ENCODE results near the gene SIX2.

SIX2 gene

GRCh38 chr2:45000921-45001868 is 8.1 kb downstream of the SIX2 start:
- no peak for DNase-seq

GRCh38 chr2:45000341-45000901 is 8.8 kb downstream of the SIX2 start:
- DNase-seq, result no peak

GRCh38 chr2:44999540-44999939 is 9.7 kb downstream of the SIX2 start:
- DNase-seq, result no peak

DNA sequence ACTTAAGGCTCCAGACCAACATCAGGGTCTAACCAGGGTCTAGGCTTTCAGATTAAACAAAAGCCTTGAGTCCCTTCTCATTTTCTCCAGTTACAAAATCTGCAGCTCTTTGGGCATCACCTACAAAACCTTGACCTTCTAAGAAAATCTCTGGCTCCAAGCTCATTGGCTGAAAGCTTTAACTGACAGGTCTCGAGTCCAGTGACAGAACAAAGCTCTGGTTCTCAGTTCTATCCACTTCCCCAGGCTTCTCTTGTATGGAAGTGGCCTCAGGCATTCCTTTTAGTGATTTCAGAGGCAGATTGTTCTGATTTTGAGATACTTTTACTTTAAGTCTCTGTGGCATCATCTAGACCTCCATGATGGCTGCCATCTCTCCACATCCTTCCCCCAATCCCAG is 11.3 kb downstream of the SIX2 start:
- no peak for DNase-seq

GRCh38 chr2:44996356-44996755 is 12.9 kb downstream of the SIX2 start:
- DNase-seq, result no peak

DNA sequence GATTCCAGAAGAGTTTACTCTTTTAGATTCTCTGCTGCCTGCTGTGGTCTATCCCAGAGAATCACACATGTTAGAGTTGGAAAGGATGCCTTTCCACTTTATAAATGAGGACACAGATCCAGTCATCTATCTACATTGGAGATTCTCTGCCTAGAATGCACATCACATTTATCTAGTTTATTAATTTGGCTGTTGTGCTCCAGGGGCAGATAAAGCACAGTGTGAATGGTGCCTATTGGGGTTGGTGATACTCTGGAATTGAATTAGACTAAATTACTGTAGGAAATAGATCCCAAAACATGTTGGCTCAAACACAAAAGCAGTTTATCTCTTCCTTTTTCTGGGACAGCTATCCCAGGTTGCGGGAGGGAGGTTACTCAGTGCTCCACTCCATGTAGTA is 14.9 kb downstream of the SIX2 start:
- no peak for DNase-seq

- no peak for DNase-seq
Observed at GRCh38 chr2:44989176-44989575, 20.1 kb downstream of the SIX2 start.

DNA sequence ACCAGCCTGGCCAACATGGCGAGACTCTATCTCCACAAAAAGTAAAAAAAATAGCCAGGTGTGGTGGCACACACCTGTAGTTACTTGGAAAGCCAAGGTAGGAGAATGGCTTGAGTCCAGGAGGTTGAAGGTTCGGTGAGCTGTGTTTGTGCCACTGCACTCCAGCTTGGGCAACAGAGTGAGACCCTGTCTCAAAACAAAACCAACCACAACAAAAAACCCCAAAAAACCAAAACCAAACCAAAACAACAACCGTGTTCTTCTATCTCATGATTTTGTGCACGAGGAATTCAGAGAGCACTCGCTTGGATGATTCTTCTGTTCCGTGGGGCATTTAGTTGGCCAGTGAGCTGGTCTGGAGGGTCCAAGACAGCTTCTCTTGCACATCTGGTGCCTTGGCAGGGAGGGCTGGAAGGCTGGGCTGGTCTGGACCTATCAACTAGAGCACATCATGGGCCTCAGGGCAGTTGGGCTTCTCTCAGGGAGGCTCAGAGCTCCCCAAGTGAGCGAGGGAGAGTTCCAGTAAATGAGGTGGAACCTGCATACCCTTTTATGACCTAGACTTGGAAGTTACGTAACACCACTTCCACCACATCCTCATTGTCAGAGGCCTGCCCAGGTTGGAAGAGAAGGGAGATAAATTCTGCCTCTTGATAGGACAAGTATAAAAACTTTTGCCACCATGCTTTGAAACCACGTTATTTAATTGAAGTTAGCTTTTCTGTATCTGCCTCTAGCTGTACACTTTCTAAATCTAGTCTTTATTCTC is 25.2 kb downstream of the SIX2 start:
- DNase-seq, result no peak

DNA sequence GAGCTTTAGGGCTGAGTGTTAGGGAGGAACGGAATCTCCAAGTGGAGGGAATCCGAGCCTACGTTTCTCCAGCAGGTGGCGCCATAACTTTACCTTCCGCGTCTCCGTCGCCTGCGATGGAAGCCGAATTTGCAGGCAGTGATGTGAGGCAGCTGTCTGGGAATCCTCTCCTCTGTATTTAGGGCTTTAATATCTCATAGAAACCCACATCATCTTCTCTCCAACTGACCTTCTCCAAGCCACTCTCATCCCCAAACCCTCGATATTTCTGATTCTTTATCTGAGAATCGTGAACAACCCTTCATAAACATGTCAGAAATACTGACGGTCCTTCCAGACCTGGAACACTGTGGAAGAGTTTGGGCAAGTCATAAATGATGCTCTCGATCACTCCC is 27.5 kb downstream of the SIX2 start:
- DNase-seq, result peak; percentile 56

DNA sequence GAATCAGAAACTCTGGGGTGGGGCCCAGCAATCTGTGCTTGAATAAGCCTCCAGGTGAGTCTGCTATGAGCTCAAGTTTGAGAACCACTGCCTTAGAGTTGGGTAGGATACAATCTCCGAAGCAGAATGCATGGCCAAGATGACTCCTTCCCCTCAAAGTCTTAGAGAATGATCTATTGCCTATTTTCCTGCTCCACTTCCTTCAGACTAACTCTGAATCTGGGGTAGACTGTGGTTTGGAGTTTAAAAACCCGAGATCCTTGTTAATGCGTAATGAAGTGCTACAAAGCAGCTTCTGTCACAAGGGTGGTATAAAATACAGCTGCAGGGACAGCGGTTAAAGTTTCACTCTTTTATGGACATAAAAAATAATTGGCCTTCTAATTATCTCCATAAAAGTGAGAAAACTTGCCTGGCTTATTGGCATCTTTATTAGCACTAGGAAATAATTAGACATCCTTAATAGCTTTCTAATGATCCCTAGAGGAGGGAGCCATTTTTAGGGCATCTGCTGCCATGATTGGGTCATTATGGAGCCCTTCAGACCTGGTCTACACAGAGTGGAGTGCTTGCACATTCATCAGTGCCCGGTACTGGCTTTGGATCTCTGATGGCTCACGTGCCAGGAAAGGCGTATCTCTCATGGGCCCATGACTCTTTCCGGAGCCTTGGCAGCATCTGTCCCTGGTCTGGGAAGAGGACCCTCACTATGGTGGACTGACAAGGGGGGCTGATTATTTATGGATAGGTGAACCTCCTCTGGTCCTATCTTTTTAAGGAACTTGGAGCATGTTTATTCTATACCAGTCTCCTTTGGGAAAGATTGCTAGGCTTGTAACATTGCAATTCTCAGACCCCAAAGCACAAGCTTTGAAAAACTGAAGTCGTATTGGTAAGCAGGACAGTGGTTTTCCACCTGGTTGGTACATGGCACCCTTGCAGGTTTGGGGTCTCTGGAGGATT is 28.2 kb downstream of the SIX2 start:
- DNase-seq, result no peak

DNA sequence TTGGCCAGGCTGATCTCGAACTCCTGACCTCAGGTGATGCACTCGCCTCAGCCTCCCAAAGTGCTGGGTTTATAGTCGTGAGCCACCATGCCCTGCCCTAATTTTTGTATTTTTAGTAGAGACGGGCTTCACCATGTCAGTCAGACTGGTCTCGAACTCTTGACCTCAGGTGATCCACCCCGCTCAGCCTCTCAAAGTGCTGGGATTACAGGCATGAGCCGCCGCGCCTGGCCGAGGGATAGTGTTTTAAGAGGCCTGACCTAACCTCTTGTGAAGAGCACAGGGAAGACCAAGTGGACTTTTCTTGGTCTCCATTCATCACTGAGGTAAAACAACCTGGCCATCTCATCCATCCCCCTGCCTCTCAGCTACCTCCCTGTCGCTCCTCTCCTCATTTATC is 29.7 kb downstream of the SIX2 start:
- DNase-seq, result no peak

GRCh38 chr2:44975571-44976450 is 33.4 kb downstream of the SIX2 start:
- no peak for DNase-seq

DNA sequence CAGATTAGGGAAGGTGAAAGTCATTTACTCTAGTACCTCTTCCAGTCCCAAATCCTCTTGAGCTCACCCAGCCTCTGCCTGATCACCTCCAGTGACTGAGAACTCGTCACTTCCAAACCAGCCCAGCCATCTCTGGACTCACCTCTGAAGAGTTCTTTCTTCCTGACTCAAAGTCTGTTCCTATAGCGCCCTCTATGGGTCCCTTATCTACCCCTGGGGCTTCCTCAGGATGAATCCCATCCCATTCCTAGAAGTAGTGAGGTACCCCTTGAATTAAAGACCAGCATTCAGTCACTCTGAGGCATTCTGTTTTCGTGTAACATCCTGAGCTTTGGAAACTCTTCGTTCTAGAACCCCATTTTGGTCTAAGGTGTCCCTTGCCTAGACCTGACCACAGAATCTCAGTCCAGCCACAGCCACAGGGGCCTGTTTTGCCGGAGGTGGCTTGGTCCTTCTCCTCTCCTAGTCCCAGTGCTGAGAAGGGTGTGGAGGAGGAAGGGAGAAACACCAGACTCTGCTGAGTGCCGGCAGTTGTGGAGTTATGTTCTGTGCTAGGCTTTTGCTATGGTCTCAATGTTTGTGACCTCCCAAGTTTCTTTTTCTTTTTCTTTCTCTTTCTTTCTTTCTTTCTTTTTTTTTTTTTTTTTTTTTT is 35.1 kb downstream of the SIX2 start:
- DNase-seq, result peak; percentile 3

- DNase-seq, result no peak
Observed at GRCh38 chr2:44972771-44973535, 36.3 kb downstream of the SIX2 start.

DNA sequence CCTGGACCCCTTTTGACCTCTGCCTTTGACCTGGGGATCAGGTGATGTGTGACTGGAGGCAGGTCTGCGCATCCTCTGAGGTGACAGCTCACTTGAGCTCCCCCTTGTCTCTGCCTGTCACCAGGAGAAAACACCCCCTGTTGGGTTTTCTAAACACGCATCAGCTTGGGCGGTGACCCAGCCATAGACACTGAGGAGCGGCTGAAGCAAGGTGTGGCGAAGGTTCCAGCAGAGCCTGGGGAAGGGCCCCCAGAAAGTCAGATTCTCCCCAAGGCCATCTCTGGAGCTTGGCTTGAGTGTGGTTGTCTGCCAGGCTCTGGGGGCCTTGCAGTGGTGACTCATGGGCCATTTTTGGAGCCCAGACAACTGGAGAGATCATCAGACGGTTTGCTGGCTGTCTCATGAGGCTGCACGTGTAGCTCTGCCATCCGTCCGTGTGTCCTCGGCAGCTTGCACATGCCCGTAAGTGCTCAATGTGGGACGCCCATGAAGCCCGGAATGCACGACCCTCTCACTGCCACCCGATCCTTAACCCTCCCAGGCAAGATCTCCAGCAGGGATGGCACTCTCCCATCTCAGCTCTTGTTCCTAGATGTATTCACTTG is 38.3 kb downstream of the SIX2 start:
- DNase-seq, result no peak

DNA sequence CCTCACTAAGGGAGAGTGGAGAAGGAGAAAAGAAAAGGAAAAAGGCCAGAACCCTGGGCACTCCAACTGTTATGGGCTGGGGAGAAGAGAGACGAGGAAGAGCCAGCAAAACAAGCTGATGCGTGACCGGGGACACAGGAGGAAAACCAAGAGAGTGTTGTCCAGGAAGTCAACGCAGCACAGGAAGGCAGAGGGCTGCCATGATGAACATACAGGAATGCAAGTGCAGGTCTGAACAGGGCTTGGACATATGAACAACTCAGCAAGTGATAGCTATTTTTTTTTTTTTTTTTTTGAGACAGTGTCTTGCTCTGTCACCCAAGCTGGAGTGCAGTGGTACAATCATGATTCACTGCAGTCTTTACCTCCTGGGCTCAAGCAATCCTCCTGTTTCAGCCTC is 39.3 kb downstream of the SIX2 start:
- no peak for DNase-seq

DNA sequence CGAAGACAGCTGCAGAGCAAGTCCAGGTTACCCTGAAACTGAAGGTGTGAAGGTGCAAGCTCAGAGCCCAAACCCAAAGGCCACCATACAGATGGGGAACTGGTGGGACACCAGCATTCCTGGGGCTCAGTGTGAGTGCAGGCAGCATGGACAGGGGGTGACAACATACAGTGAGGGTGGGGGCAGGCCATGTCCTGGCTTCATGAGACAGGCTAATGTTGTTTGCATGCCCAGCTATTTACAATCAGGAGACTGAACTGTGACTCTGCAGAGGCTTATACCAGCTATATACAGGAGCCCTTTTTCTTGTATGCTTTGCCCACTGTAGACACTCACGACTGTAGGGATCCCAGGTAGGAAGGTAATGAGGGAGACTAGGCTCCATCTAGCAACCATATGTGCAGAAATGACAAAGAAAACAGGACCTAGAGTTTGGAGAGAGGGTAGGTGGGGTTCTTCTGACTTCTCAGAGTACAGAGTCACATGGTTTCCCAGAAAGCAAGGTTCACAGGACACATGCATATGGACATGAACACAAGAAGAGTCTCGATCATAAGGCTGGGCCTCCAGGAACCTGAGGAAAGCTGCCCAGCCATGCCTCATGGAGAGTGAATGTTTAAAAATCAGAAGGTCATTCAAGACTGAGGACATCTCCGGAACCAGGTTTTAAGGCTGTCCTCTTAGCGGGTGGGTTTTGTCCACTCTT is 41.4 kb downstream of the SIX2 start:
- DNase-seq, result no peak

DNA sequence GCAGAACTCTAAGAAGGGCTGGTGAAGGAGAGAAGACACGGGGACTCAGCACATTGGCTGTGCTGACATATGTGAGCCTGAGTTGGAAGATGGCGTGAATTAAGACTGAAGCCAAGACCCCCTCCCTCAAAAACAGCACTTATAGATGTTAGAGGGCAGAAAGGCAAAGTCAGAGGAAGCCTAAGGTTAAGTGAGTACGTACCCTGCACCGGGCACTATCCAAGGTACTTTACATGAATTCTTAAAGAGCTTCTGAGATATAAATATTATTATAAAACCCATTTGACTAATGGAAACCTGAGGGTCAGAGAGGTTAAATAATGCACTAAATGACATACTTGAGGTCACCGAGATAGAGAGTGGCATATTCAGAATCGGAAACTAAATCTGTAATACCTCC is 42.2 kb downstream of the SIX2 start:
- no peak for DNase-seq

- no peak for DNase-seq
Observed at GRCh38 chr2:44965684-44966083, 43.6 kb downstream of the SIX2 start.
